T47D (cell line): ENCODE results near the gene ETV3.

Experiments used
- DNase-seq, 2 experiments: peaks; one replicate each; pipeline versions ENCODE4 v3.0.0 to v3.0.0-alpha.2; 2011 to 2012; ENCODE audit warnings: low read depth in 1 of 2, low spot score in 1 of 2
- JUND ChIP-seq: IDR thresholded peaks from 2 replicates; pipeline ENCODE4 v1.6.1; 2012; ENCODE audit warnings: low read depth
- in situ Hi-C: cut with HindIII; loops from 2 replicates; pipeline ENCODE4 v1.10.0; 2016; ENCODE audit warnings: low sequenced_read_pairs, low pct_unique_long_range_greater_than_20kb

The ETV3 gene

DNA sequence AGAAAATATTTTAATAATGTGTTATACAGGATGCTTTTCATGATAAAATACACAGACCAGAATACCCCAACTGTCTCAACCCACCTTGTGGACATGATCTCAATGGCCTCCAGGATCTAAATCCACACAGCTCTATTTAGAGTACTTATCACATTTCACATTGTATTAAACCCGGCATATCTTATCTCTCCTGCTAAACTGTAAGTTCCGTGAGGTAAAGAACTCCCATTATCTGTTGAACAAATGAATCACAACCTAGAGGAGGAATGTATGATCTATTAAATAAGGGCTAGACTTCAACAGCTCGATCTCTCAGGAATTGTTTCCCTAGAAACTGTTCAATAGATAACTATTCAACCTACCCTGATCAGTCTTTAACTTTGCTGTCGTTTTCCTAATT lies 6.9 kb downstream of the ETV3 start:
- in situ Hi-C loops = no loop called here
- no peak for TF ChIP-seq JUND
- no peak for DNase-seq

DNA sequence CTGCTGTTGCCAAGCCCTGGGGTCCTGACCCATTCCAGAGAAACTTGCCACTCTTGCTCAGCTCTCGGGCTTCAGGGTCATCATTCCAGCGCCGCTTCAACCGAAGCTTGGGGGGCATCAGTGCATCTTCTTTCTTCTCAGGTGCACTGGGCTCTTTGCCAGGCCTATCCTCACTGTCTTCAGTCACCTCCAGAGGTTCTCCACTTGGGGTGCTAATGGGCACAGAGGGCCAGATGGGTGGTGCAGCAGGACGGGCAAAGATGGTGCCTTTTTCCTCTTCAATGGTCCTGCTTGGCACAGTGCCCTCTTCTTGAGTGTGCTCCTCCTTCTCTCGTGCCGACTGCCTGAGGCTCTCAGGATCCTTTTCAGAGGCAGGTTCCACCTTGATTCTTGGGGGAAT lies 13.3 kb downstream of the ETV3 start:
- in situ Hi-C loops = no loop called here
- TF ChIP-seq JUND = no peak
- DNase-seq = peak in 1 of 2 experiments; percentile 37

DNA sequence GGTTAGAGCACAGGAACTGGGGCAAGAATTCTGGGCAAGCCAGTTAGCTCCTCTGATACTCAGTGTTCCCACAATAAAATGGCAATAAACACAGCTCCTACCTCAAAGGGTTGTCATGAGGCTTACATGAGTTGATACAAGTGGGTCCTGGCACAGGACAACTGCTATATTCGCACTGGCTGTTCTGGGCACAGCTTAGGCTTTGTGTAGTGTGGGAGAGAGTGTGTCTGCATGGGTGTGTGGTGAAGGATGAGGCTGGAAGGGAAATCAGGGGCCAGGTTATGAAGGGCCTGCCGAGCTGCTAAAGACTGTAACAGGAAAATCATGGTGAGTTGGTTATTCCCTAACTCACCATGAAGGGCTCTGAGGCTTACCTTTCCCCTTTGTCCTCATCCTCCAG lies 18.7 kb downstream of the ETV3 start:
- in situ Hi-C loops = no loop called here
- no peak for DNase-seq
- TF ChIP-seq JUND = no peak

DNA sequence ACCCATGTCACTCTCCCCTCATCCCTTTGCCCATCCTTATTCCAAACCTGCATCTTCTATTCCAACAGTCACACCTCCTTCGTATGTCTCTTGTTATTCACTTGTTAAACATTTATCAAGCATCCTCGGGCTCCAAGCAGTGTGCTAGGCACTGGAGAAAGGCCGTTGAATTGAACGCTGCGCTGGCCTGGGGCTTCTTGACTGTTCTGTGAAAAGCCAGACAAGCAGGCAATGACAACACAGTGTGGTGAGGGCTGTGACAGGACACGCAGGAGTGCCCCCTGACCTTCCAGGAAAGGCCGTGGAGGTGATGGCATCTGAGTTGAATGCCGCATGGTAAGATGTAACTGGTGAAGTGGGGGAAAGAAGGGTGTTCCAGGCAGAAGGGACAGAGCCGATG lies 19.2 kb downstream of the ETV3 start:
- in situ Hi-C loops = no loop called here
- no peak for DNase-seq
- TF ChIP-seq JUND = no peak

DNA sequence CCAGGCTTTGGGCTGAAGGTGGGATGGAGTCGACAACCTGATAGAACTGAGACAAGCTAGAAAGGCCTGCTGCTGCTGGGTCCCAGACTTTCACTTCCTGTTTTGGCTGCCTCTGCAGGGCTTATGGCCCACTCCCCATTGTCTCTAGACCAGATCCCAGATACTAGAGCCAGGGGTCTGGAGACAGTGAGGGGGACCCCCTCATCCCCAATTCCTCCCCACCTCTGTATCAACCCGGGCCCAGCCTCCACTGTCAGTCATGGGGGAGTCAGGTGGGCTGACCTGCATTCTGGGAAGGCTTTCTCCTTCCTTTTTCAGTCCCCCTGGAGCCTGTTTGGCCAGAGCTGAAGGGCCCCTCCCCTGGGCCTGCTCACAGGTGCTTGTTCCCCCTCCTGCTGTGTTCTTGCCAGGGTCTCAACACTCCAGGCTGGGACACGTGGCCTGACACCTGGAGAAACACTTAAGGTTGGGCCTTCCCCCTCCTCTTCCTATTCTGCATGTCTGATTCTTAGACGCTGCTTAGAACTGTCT lies 20.6 kb downstream of the ETV3 start:
- TF ChIP-seq JUND = no peak
- no peak for DNase-seq
- in situ Hi-C loops = no loop called here

DNA sequence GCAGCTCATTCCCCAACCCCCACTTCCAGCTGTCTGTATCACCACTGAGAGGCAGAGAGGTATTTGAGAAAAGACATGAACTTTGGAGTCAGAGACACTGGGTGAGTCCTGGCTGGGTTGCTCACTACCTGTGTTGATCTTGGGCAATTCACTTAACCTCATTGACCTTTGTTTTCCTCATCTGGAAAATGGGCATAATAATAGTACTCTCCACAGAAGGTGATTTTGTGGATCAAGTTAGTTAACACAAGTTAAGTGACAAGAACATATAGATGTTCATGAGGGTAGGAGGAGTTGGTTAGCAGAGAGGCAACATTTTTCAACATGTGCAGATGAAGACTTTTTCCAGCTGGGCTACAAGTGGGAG lies 21.5 kb downstream of the ETV3 start:
- no peak for TF ChIP-seq JUND
- DNase-seq = no peak
- in situ Hi-C loops = no loop called here

DNA sequence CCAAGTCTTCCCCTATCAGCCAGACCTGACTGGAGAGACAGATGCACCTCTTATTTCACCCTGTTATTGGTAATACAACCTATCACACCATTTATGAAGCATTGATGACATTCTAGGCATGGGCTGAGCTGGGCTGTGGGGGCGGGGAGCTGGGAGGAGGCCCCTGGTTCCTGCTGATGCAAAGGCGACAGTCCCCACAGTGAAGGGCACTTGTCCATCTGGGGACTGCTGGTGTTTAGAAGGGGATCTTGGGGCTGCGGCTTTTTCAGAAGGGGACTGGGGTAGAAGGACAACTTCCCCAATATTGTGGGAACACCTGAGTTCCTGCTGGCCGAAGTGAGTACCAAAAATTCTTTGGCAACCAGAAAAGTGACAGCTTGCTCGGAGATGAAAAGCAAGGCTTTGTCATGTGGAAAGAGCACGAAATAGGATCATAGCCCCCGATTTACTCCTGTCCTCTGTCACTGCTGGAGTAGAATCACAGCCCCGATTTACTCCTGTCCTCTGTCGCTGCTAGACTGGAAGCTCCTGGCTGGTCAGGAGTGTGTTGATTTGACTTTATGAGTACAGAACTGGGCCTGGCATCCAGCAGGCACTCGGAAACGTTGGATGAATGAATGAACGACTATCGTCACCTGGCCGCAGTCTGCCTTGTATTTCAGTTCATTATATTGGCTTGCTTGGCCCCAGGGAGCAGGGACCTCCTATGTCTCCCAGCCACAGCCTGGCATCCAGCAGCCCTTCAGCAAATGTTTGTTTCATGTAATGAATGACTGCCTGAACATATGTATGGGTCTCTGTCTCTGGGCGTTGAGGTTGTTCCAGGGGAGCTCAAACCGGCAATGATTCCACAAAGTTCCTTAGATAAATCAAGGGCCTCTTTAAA lies 22.1 kb downstream of the ETV3 start:
- no peak for DNase-seq
- in situ Hi-C loops = no loop called here
- no peak for TF ChIP-seq JUND

DNA sequence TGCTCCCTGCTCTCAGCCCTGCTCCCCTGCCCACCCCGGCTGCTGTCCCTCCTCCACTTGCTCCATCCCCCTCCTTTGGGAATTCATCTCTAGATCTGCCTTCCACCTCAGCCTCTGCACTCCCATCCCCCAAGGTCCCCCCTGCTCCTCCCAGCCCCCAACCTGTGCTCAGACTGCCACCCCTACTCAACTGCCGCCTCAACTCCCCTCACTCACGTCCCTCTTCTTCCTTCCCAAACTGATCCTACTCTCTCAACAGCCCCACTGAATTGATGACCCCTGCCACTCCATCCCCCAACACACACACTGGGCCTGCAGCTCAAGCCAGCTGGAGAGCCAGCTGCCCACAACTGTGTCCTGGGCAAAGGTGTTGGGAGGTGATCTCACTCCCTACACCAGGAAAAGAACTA lies 22.8 kb downstream of the ETV3 start:
- no peak for DNase-seq
- TF ChIP-seq JUND = no peak
- in situ Hi-C loops = no loop called here

DNA sequence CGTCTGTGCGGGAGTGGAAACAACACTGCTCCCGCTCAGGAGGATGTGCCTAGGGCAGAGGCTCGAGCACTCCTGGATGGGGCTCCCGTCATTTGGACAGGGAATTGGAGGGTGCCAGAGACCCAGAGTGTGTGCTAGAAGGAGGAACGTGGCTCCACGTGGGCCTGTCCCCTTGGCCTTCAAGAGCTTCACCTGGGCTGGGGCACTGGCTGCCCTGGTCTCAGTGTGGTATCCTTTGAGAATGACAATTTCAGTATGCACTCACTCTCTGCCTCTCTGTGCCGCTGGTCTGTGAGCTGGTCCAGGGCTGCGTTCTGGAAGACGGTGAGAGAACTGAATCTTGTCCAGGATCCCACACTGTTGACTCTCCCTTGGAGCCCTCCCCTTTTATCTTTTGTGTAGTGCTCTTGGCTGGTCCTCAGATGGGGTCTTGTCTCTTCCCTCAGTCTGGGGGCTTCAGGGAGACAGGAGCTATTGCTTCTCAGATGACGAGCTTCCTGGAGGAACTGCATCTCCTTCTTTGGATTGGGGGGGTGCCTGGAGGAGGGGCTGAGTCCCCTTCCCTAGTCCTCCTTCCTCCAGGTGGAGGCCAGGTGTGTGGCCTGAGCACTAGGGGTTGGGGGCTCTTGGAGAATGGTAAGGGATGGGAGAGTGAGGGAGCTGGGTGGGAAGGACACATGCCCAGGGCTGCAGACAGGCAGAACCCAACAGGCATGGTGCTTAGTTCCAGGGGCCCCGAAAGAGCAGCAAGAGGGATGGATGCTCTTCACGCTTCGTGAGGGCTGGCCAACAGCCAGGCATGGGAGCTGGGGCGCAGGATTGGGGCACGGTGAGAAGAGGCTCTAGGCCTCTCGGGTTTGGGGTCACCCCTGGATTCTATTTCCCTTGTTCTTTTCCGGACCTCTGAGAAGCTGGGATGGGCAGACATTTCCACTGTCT lies 23.7 kb downstream of the ETV3 start:
- TF ChIP-seq JUND = no peak
- in situ Hi-C loops = no loop called here
- no peak for DNase-seq

DNA sequence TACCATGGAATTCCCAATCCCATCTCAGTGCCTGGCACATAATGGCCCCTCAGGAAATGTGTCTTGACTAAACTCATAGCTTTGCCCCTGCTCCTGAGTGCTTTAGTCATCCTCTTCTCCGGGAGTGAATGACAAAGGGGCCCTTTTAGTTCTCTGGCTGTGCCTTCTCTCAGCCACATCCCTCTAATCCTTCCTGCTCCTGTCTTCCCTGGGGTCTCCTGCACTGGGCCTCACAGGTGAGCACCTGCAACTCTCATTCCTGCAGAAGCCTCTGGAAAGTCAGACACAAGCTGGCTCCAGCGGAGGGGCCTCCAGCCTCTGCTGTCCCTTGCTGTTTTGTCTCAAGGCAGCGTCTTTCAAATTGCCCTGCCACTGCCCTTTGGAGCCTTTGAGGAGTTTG lies 24.6 kb downstream of the ETV3 start:
- DNase-seq = no peak
- no peak for TF ChIP-seq JUND
- in situ Hi-C loops = no loop called here

DNA sequence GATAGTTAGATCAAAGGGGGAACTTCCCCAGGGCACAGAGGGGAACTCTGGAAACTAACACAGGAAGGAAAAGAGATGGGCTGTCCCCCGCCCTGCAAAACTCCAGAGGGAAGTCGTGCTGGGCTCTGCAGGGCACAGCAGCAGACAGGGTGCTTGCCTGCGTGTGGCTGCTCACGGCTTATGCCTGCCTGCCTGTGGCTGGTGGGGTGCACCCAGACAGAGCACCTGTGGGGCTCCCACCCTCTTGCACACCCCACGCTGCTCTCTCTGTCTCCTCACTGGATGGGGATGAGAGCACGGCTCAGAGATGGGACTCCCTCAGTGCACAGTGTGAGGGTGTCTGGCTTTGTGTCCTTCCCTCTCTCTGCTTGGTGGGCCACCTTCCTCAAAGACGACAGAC lies 25.1 kb downstream of the ETV3 start:
- DNase-seq = no peak
- in situ Hi-C loops = no loop called here
- no peak for TF ChIP-seq JUND

DNA sequence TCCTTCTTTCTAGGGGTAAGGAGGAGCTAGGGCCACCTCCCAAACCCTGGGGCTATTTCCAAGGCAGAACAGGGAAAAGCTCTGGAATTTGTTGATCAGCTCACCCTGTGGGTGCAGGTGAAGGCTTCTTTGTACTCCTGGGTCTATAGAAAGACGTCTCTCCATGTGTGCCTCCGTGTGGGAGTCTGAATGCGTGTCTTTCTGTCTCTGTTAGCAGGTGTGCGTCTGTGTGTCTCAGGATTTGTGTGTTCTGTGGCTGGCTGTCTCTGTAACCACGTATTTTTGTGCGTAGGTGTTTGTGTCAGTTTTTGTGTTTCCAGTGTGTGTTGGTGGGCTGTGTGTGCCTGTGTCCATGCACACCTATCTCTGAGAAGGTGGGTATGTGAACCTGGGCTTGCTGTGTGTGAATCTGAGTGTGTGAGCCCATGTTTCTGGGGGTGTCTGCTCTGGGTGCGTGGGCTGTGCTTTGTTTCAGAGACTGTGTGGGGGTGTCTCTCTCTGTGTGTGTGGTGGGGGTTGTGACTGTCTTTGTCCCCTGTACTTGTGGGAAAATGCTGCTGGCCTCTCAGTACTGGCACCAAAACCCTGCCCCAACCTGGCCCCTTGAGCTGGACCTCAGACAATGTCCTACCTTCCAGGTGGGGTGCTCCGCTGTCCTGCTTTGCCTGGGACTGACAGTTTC lies 25.9 kb downstream of the ETV3 start:
- in situ Hi-C loops = no loop called here
- TF ChIP-seq JUND = no peak
- DNase-seq = no peak
